Measurements from ENCODE around the gene MAP2K7.
"Not testable (repeated sequence)": the region's sequence is repeated elsewhere in the genome, so short reads cannot be mapped to it uniquely, and the experiment has no call there.

Gene MAP2K7

GRCh38 chr19:7920519-7921301 is 17.0 kb downstream of the MAP2K7 start:
- no peak for DNase-seq

GRCh38 chr19:7921302-7921966 is 17.8 kb downstream of the MAP2K7 start:
- no peak for DNase-seq

GRCh38 chr19:7921967-7922835 is 18.5 kb downstream of the MAP2K7 start:
- DNase-seq = no peak

- DNase-seq = no peak
Measured at GRCh38 chr19:7922836-7923195, 19.1 kb downstream of the MAP2K7 start.

- no peak for DNase-seq
Measured at GRCh38 chr19:7923295-7924191, 19.9 kb downstream of the MAP2K7 start.

- DNase-seq = no peak
Measured at GRCh38 chr19:7924241-7924640, 20.6 kb downstream of the MAP2K7 start.

- no peak for DNase-seq
Measured at GRCh38 chr19:7924651-7925170, 21.0 kb downstream of the MAP2K7 start.

- DNase-seq = no peak
Measured at GRCh38 chr19:7925171-7925851, 21.6 kb downstream of the MAP2K7 start.

- DNase-seq = no peak
Measured at GRCh38 chr19:7926021-7926726, 22.5 kb downstream of the MAP2K7 start, which contains the start of gene CTXN1. Gene CTXN1, minus strand, starts transcription at chr19:7926135. Its CDS starts 597 bp downstream, at chr19:7925538.

GRCh38 chr19:7926727-7927604 is 23.3 kb downstream of the MAP2K7 start:
- no peak for DNase-seq

- no peak for DNase-seq
Measured at GRCh38 chr19:7927605-7928333, 24.1 kb downstream of the MAP2K7 start.

GRCh38 chr19:7928334-7928706 is 24.6 kb downstream of the MAP2K7 start:
- DNase-seq = no peak

GRCh38 chr19:7928741-7929701 is 25.3 kb downstream of the MAP2K7 start:
- no peak for DNase-seq

GRCh38 chr19:7930030-7930429 is 26.4 kb downstream of the MAP2K7 start:
- not testable (repeated sequence) for DNase-seq

GRCh38 chr19:7930765-7931164 is 27.1 kb downstream of the MAP2K7 start:
- no peak for DNase-seq

GRCh38 chr19:7931221-7932061 is 27.8 kb downstream of the MAP2K7 start:
- DNase-seq = no peak

Measured in NCI-H2081 treated with DMSO at 0.1 percent for 48 hours (cell line).